NCI-H748 treated with DMSO at 0.1 percent for 48 hours (cell line): ENCODE results near the gene FMOD.

Source experiments
- DNase-seq: peaks from one replicate; lab custom pipeline; 2025; lab: John Stamatoyannopoulos, UW

Gene FMOD

DNA sequence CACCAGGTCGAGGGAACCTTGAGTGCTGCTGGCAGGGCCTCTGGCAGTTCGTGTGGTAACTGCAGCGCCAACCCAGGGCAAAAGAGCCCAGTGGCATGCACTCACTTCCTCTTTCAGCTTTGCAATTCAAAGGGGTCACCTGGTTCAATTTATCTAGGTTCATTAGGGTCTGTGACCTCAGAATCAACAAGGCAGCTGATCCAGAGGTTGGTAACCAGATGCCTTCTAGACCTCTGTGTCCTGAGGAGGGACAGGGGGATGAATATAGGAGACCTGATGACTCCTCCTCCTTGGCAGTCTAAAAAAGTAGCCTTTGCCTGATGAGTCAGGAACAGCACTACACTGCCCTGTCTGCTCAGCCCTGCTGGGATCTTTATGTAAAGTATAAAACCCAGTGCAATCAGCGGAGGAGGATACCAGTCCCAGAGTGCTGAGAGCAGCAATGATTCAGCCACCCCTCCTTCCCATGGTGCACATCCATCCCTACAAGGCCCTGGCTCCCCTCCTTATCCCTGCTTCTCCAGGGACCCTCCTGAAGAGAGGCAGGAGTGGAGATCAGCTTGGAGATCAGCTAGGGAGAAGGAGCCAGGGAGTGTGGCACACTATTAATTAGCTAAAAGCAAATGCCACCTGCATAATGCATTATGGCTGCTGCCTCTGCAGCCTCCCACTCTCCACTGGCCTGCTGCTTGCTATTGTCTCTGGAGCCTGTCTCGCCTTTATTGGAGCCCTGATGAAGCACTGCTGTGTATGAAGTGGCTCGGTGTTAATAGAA lies 11.2 kb upstream of the FMOD start:
- no peak for DNase-seq

DNA sequence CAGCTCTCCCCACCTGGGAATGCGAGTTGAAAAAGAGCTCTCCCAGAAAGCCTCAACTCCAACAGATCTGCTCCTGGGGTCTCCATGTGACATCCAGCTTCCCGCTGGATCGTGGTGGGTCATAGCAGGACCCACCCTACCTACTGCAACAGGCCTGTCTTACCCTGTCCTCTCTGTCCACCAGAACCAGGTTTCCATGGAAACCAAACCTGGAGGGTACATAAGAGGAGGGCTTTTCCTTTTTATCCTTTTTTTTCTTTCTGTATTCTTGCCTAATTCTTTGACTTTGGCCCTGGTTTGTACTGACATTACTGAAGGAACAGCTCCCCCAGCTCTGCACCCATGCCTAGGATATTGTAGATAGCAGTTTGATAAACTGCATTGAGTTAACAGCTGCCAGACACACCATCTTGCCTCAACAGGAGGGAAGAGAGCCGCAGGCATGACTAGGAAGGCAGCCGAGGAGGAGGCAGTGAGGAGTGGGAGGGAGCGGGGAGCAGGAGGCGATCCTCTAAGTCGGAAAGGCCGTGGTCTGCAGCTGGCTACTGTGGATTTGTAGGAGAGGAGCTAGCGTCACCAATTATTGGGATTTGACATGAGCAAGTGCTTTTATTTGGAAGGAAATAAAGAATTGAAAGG lies 9.7 kb upstream of the FMOD start:
- DNase-seq, result no peak

- no peak for DNase-seq
These were observed 8.2 kb upstream of the FMOD start for GRCh38 chr1:203359010-203359571.

- DNase-seq, result no peak
These were observed 3.3 kb upstream of the FMOD start for GRCh38 chr1:203354246-203354645.

DNA sequence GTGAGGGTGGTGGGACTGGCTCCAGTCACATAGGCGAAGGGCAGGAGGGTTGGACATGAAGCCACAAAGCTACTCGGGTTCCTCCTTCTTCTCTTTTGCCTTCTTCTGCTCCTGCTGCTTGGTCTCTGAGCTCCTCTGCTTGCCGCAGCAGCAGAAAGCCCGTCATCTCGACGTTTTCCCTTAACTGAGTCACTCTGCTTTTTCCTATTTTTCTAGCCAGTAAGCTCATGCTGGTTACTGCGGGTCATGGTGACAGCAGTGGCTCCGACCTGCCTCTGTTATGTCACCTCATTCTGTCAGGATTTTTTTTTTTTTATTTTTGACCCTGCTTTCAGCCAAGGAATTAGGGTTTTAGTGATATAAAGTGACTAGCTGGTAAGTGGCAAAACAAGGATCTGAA lies 2.6 kb upstream of the FMOD start:
- DNase-seq, result no peak

- DNase-seq, result no peak
These were observed 973 bp downstream of the FMOD start for GRCh38 chr1:203349773-203350524.

- no peak for DNase-seq
These were observed 1.8 kb downstream of the FMOD start for GRCh38 chr1:203349166-203349565.

DNA sequence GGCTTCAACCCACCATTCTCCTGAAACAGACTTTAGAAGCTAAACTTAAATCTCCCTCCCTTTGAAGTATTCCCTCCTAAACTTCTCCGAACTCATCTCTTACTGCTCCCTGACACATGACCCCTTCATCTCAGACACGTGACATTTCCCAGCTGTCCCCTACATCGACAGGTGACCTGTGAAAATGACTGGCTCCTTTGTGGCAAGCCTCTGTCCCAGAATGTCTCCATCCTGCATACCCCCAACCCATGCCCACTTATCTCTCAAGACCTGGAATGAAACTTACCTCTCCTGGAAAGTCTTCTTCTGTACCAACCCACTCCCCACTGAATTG lies 4.2 kb downstream of the FMOD start:
- no peak for DNase-seq

DNA sequence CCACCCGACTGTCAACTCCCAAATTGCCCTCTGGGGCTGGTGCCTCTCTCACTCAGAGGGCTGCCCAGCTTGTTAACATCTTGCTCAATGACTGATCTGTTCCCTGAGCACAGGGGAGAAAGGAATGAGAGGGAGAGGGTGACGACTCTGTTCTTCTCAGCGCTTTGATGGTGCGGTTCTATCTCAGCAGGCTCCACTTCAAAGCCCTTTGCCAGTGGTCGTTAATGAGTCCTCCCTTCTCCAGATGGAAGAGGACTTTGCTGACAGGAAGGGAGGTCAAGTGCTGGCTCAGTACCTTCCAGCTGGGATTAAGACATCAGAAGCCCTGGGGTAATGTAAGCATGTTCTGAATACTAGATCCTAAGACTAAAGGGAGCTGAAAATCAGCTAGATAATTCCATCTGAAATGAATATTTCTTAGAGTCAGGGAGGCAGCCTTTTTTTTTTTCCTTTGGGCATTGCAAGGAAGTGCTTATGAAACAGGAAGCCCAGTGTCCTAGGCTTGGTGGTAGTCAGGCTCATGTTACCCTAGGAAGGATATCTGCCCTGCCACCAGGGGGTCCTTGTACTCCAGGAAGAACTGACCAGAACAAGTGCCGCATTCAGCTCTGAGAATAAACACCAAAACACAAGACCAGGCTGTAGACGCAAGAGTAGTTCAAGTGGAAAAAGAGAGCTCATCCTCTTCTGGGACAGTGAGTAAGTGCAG lies 4.7 kb downstream of the FMOD start:
- DNase-seq, result no peak

GRCh38 chr1:203343956-203344754 lies 6.8 kb downstream of the FMOD start:
- no peak for DNase-seq

DNA sequence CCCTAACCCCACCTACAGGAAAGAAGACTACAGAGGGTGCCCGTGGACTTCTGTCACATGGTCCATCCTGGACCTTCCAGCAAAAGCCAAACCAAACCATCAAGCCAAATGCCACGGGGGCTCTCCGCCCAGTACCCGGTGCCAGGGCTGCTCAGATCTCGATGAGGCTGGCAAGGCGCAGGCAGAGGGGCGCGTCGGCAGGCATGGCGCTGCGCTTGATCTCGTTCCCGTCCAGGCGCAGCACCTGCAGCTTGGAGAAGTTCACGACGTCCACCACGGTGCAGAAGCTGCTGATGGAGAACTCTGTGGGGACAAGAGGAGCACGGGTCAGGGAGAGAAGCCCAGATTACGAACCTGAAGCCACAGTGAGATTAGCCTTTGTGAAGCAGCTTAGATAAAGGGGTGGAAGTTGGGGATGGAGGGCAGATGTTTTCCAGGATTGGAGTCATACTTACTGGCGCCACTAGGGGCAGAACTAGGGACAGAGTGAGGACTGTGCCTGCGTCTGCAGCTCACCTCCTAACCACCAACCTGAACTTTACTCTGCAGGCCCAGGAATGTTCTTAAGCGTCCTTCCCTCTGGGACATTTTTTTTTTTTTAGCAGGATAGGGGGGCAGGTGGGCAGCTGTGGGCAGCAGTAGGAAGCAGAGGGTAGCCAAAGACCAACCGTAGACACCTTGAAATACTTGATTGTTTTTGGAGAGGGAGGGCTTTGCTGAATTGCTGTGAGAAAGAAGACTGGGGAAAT lies 8.6 kb downstream of the FMOD start:
- DNase-seq, result peak; percentile 30

DNA sequence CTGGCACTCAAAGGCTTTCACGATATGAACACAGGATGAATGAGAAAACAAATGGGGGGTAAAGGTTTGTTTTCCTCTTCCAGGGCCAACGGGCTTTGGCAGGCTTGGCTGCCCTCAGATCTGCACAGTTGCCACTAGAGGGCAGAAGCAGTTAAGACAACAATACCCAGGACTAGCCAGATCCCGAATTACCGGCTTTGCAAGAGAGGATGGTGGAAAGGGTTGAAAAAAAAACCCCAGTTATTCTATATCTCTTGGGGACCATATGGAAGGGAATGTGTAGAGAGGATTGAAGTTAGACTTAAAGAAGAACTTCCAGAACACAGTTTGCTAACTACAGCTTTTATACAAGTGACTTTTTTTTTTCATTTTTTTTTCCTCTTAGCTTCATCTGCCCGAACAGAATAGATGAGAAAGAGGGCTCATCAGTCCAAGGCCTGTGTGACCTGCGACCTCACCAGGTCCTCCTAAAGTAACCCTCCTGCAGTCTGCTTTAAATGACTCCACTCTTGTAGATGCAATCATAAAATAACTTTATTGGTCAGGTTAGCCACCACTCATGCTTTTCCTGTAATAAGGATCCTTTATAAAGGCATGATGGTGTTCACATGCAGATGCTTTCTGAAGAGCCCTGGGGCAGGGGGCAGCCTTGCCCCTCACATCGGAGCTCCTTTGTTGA lies 10.7 kb downstream of the FMOD start:
- DNase-seq, result peak; percentile 25

DNA sequence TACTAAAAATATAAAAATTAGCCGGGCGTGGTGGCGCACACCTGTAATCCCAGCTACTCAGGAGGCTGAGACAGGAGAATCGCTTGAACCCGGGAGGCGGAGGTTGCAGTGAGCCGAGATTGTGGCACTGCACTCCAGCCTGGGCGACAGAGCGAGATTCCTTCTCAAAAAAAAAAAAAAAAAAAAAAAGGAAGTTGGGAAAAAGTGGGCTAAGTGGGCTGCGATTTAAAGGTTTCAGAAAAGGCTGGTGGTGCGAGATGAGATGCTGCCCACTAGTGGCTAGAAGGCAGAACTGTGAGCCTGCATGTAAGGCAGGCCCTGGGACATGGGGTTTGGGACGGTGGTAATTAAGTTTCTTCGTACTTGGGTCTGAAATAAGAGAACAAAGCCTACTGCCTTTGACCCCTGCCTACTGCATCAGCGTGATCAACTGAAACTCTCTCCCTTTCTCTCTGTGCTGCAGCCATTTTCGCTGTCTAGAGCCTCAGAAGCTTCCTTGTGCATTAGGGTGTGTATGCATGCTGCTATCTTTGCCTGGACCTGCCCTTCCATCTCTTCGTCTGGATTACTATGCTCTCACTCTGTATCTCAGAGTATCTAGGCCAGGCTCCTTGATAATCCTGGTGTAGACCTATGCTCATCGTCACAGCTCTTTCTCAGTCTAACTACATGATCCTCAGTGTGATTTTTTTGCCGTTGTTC lies 12.4 kb downstream of the FMOD start:
- DNase-seq, result peak; percentile 25

DNA sequence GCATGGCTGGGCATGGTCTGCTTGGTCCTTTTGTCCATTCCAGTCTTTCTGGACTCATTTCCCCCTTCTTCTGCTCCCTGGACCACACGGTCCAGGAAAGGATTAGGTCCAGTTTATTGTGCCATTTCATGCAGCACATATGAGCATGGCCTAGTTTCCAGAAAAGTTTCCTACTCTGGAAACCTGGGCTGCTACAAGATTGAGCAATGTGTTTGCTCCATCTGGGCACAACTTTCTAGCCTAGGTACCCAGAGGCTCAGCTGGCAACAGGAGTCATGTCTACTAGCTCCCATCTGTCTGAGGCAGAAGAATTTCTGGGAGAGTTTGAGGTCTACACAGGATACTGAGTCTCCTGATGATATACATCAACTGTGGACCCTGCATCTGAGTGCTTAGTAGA lies 14.8 kb downstream of the FMOD start:
- no peak for DNase-seq

GRCh38 chr1:203335503-203335902 lies 15.4 kb downstream of the FMOD start:
- no peak for DNase-seq

DNA sequence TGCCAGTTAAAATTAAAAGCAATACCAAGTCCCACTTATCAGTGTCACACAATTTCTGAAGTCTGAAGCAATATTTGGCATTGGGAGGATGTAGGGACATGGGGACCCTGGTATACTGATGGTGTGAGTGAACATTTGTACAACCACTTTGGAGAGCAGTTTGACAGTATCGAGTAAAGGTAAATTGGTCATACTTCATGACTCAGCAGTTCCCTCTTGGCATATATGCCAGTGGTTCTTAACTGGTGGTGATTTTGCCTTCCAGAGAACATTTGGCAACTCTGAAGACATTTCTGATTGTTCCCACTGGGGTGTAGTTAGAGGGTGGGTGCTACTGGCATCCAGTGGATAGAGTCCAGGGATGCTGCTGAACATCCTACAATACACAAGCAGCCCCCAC lies 19.7 kb downstream of the FMOD start:
- DNase-seq, result no peak

- DNase-seq, result peak; percentile 68
These were observed 22.2 kb downstream of the FMOD start for GRCh38 chr1:203328714-203329122.

DNA sequence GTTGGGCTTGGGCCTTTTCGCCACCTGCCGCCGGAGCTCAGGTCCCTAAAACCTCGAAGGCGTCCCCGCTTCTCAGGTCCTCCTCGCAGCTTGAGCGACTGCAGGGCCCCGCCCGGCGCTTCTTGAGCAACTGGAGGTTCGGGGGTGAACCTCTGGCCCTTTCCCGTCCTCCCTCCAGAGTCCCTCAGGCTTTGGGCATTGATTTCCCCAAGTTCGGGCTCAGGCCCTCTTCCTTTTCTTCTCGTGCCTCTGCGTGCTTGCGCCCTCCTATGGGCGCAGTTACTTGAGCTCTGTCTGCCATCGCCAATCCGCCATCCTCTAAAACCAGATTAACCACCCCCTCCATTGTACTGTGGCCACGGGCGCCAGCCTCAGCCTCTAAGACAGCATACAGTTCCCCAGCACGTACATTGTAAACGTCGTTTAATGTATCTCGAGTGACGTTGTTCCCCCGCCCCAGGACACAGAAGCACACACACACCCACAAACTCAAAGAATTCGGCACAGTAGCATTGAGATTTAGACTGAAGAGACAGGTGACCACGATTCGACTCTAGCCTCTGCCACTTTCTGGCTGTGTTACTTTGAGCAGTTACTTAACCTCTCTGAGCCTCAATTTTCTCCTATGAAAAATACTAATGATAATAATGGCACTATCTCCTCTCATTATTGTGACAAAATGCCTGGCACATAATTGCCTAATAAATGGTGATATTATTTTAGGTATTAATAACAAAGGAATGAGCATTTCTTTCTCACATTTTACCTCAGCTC lies 23.1 kb downstream of the FMOD start:
- DNase-seq, result peak; percentile 40
